GM18873 (cell line): ENCODE data around the gene TPD52L2.
"Not testable (repeated sequence)": the region's sequence is repeated elsewhere in the genome, so short reads cannot be mapped to it uniquely, and the experiment has no call there.

Source experiments
- ATAC-seq: cut with Tn5 transposase; IDR thresholded peaks from one replicate; pipeline ENCODE4 v1.9.1; 2021; ENCODE audit warnings: mild to moderate bottlenecking, moderate library complexity, moderate number of reproducible peaks; ENCODE audit not compliant: unreplicated experiment, low FRiP score

Gene TPD52L2

GRCh38 chr20:63877755-63878470 is 12.8 kb downstream of the TPD52L2 start:
- ATAC-seq, result no peak

GRCh38 chr20:63878899-63879663 is 14.0 kb downstream of the TPD52L2 start:
- ATAC-seq, result no peak

- ATAC-seq, result not testable (repeated sequence)
Observed at GRCh38 chr20:63880901-63881300, 15.8 kb downstream of the TPD52L2 start.

- ATAC-seq, result no peak
Observed at GRCh38 chr20:63881451-63882226, 16.6 kb downstream of the TPD52L2 start.

- no peak for ATAC-seq
Observed at GRCh38 chr20:63882257-63883200, 17.5 kb downstream of the TPD52L2 start.

- ATAC-seq, result no peak
Observed at GRCh38 chr20:63883201-63883593, 18.1 kb downstream of the TPD52L2 start.

- ATAC-seq, result no peak
Observed at GRCh38 chr20:63884506-63885263, 19.6 kb downstream of the TPD52L2 start.

GRCh38 chr20:63885264-63886053 is 20.4 kb downstream of the TPD52L2 start:
- no peak for ATAC-seq

- ATAC-seq, result no peak
Observed at GRCh38 chr20:63886054-63886419, 21.0 kb downstream of the TPD52L2 start.

GRCh38 chr20:63886921-63887320 is 21.9 kb downstream of the TPD52L2 start:
- no peak for ATAC-seq

GRCh38 chr20:63889241-63890200 is 24.5 kb downstream of the TPD52L2 start:
- ATAC-seq, result no peak

GRCh38 chr20:63890201-63890576 is 25.1 kb downstream of the TPD52L2 start:
- no peak for ATAC-seq

GRCh38 chr20:63890616-63891015 is 25.5 kb downstream of the TPD52L2 start:
- ATAC-seq, result no peak

- ATAC-seq, result no peak
Observed at GRCh38 chr20:63891061-63892002, 26.3 kb downstream of the TPD52L2 start.

- ATAC-seq, result no peak
Observed at GRCh38 chr20:63892402-63892801, 27.3 kb downstream of the TPD52L2 start.

- no peak for ATAC-seq
Observed at GRCh38 chr20:63893999-63894357, 28.9 kb downstream of the TPD52L2 start.
